GF-D8 (cell line): Measurements from ENCODE around the gene GGA2.
"Not testable (repeated sequence)": the region's sequence is repeated elsewhere in the genome, so short reads cannot be mapped to it uniquely, and the experiment has no call there.

Source experiments
- DNase-seq: peaks from one replicate; lab custom pipeline; 2025; lab: John Stamatoyannopoulos, UW

The GGA2 gene

DNA sequence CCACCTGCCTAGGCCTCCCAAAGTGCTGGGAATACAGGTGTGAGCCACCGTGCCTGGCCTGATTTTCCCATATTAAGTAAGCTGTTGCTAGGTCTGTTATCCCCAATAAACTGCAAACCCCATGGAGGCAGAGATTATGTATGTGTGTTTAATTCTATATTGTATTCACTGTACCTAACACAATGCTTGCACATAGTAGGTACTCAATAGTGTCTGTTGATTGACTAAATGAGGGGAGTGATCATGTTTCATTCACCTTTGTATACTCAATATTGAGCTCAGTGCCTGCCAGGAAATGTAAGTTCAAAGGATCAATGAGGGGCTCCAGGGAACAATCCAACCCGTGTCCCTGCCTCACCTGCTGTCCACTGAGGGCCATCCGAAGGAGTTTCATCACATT is 14.6 kb upstream of the GGA2 start:
- DNase-seq: no peak

- DNase-seq: no peak
These were observed 13.6 kb upstream of the GGA2 start for GRCh38 chr16:23523876-23524385.

DNA sequence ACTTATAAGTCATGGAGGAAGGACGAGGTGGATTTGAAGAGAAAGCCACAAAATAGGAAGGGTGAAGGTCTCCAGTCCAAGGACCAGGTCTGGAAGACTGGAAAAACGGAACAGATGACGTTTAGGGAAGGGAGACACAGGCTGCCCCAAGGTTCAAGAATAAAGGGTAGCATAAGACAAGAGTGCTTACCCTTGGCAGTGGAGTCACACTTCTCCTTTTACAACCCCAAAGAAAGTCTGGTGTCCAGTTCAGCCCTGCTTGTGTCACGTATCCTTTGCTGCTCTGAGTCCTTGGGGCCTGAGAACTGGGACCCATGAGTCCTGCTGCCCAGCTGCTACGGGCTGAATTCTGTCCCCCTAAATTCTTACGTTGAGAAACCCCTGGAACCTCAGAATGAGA is 13.0 kb upstream of the GGA2 start:
- DNase-seq: no peak

- no peak for DNase-seq
These were observed 11.7 kb upstream of the GGA2 start for GRCh38 chr16:23521965-23522364.

DNA sequence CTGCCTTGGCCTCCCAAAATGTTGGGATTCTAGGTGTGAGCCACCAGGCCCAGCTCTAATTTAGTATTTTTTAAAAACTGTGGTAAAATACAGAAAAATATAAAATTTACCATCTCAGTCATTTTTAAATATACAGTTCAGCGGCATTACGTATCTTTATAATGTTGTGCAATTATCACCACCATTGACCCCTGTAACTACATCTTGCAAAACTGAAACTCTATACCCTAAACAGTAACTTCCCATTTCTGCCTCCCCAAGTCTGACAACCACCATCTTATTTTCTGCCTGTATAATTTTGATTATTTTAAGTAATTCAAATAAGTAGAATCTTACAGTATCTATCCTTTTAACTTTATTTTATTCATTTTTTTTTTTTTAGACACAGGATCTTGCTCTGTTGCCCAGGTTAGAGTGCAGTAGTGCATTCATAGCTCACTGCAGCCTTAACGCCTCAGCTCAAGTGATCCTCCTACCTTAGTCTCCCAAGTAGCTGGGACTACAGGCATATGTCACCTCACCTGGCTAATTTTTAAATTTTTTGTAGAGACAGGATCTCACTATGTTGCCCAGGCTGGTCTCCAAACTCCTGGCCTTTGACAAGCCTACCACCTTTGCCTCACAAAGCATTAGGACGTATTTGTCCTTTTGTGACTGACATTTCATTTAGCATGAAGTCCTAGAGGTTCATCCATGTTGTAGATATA is 10.9 kb upstream of the GGA2 start:
- DNase-seq: peak; percentile 70

DNA sequence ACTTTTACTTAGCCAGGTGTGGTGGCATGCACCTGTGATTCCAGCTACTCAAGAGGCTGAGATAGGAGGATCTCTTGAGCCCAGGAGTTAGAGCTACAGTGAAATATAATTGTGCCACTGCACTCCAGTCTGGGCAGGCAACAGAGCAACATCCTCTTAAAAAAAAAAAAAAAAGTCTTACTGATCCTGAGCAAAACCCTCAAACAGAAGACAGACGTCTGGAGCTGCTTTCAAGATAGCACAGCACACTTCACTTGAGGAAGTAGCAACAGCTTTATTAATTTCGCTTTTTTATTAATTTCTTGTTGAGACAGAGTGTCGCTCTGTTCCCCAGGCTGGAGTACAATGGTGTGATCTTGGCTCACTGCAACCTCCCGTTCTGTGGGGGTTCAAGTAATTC is 10.2 kb upstream of the GGA2 start:
- peak; percentile 16 for DNase-seq

GRCh38 chr16:23519282-23519681 is 9.0 kb upstream of the GGA2 start:
- no peak for DNase-seq

- DNase-seq: peak; percentile 84
These were observed 8.2 kb upstream of the GGA2 start for GRCh38 chr16:23518435-23518891.

DNA sequence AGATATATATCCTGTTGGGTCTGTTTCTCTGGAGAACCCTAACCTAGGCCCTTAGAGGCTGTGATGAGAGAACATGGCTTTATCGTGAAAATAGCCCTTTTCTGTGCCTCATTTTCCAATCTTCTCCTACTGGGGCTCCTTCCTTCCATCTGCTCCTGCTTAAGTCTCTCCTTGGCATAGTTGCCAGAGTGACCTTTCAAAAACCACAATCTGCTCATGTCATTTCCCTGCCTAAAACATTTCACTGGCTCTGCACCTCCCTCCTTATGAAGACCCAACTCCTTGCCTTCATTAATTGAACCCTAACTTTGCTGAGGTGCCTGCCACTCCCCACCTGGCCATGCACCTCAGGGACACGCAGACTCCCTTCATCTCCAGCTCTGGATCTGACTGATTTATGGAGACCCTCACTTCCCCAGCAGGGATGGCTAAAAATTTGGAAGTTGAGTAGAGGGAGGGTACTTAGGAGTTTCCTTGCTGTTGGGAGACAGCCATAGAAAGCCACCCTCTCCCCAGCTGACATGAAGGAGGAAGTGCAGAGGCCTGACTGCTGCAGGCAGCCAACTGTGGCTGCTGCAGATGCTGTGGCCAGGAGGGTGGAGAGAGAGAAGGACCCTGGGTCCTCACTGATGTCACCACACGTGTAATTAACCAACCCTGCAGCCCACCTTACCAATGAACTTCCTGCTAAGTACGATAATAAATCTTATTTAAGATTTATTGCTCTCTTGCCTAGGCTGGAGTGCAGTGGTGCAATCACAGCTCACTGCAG is 6.3 kb upstream of the GGA2 start:
- peak; percentile 60 for DNase-seq

- no peak for DNase-seq
These were observed 5.6 kb upstream of the GGA2 start for GRCh38 chr16:23515881-23516280.

- DNase-seq: peak; percentile 17
These were observed 4.3 kb upstream of the GGA2 start for GRCh38 chr16:23514381-23515152.

DNA sequence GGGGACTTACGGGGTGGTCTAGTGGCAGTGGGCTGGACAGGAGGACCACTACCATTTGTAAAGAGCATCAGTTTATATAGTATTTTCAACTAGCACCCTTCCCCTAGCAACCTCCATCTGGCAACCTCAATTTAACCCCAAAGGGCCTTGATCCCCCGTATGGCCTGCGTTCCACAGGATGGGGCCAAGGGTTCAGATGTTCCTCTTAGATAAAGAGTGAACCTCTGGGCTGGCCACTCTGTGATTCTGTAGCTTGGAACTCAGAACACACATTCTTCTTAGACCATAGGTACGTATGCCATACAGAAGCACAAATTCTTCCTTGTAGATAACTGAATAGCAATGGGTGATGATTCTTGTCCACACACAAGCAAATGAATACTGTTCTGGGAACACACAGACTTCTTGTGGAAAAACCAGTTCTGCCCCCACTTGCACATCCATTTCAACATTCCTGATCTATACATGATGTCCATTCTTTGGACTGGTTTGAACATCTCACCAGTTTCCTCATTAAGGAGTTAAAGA is 1.9 kb upstream of the GGA2 start:
- no peak for DNase-seq

GRCh38 chr16:23511731-23512130 is 1.4 kb upstream of the GGA2 start:
- no peak for DNase-seq

- DNase-seq: not testable (repeated sequence)
These were observed 599 bp upstream of the GGA2 start for GRCh38 chr16:23510915-23511270.

DNA sequence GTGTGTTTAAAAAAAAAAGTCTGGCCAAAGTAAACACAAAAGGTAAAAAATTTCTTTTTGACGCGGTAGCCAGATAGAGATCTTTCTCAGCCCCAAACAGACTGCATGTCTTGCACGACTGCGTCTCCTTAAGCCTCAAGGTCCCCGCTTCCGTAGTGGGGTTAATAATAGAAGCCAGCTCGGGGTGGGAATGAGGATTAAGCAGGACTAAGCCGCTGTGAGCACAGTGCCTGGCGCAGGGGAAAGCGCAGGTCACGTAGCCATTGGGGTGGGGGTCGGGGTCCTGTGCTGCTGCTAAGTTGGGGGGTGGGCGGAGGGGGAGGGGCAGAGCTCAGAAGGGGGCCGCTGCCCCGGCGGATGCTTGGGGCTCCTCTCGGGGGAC is 521 bp downstream of the GGA2 start:
- DNase-seq: no peak

DNA sequence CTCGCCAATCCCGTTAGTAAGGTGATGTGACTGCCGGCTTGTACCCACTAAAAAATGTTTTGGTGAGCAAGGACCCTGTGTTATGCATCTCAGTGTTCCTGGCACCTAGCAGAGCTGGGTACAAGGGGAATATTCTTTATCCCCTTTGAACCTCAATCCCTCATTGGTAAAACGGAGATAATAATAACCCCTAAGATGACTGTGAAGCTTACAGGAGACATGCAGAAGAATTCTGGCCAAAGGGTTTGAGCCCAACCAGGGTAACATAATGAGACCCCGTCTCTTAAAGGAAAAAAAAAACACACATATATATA is 896 bp downstream of the GGA2 start:
- no peak for DNase-seq

DNA sequence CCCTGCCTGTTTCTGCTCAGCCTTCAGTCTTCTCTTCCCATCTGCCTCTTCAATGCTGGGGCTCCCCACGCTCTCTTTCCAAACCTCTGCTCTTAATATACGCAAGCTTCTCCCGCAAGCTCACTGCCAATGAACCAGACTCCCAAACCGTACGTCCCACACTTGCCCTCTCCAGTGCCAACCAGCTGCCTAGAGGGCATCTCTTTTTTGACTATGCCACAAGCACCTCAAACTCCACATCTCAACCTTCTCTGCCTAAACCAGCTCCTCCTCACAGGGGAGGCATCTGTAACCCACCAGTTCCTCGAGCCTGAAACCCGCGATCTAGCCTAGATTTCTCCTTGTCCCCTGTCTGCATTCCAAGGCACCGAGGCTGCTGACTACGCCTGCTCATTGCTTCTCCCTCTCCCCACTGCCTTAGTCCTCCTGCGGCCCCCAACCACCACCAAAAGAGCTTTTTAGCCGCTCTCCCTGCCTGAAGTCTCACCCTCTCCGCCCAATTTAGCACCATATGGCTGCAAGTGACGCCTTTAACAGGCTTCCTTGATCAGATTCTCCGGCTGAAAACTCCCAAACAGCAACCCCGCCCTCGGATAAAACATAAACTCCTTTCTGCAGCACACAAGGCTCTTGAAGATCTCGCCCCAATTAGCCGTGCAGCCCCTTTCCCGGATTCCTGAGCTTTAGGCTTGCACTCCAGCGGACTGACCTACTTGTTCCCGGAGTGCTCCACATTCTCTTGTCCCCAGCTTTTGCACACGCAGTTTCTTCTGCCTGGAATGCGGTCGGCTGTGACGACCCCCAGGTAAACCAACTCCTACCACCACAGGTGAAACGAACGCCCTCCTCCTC is 1.5 kb downstream of the GGA2 start:
- DNase-seq: no peak

DNA sequence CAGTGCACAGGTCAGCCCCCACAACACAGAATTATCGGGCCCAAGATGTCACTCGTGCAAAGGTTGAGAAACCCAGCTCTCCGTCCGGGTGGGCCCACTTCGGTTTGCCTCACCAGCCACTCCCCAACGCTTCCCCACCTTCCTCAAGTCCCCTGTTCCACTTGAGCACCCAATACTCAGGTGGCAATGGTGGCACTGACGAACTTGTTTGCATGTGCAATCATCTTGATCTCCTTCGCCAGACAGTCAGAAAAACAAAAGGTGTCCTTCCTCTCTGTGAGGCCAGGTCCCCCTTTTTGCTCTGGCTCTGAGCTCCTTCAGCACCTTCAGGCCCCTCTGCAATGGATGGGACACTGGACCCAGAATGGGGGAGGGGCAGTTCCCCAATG is 3.7 kb downstream of the GGA2 start:
- DNase-seq: no peak

DNA sequence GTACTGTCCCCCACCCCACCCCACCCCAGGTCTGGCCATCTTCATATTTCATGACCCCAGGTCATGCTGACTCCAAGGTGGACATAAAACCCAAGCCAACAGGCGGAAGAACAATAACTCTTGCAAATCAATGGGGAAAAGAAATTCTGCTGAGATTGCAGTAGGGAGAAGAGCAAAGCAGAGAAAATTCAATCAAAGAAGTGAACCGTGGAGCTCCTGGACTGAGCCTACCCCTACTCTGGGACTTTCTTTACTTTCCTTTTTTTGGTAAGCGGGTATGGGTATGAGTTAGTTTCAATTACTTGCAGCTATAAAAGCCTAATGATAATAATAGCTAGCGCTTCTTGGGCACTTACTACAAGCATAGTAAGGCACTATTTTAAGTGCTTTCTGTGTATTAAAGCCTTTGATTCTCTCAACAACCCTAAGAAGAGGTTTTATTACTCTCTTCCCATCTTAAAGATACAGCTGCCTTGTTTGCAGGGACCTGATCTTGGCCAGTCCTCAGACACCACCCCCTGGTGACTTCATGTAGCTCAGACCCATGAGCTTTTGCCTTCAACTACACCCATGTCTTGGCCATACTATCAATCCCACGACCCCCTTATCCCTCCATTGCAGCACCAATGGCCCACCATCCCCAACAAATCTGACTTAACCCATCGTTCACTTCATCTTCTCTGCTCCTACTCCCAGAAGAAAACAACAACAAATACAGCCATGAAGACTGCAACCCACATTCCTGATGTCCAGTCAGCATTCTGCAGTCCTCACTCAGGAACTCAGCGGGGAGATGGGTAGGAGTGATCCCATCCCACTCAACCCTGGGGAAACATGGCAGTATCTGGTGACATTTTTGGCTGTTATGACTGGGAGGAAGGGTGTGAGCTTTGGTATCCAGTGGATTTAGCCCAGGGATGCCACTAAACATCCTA is 4.4 kb downstream of the GGA2 start:
- DNase-seq: no peak

- DNase-seq: no peak
These were observed 5.1 kb downstream of the GGA2 start for GRCh38 chr16:23505180-23505665.
